DOHH2 (cell line): ENCODE data around the gene ACTRT2.

Source experiments
- H3F3A ChIP-seq: fragments of 200-600 bp; sonication (generic), shearing (Covaris generic); 2 replicates; pipeline ENCODE4 v1.6.0; 2016; ENCODE audit warnings: antibody characterized with exemption, mild to moderate bottlenecking; ENCODE audit not compliant: control insufficient read depth, insufficient read depth
- H3K27ac ChIP-seq: fragments of 200-600 bp; sonication (generic); 2 replicates; pipeline ENCODE4 v1.5.1; 2014; ENCODE audit warnings: low read depth, mild to moderate bottlenecking, low read length, moderate library complexity
- H3K27me3 ChIP-seq: fragments of 200-600 bp; sonication (generic); 2 replicates; pipeline ENCODE4 v1.6.1; 2014; ENCODE audit warnings: mild to moderate bottlenecking, low read length, mixed read lengths; ENCODE audit not compliant: control insufficient read depth
- H3K36me3 ChIP-seq: fragments of 200-600 bp; sonication (generic); 2 replicates; pipeline ENCODE4 v1.6.1; 2014; ENCODE audit warnings: mild to moderate bottlenecking, low read length, moderate library complexity, mixed read lengths; ENCODE audit not compliant: control insufficient read depth
- H3K4me1 ChIP-seq: fragments of 200-600 bp; sonication (generic); 2 replicates; pipeline ENCODE4 v1.6.1; 2014; ENCODE audit warnings: mild to moderate bottlenecking, low read length, mixed read lengths; ENCODE audit not compliant: control insufficient read depth
- H3K4me2 ChIP-seq: fragments of 200-600 bp; sonication (generic); 2 replicates; pipeline ENCODE4 v1.6.0; 2014; ENCODE audit warnings: mild to moderate bottlenecking, low read length, moderate library complexity
- H3K4me3 ChIP-seq: fragments of 200-600 bp; sonication (generic); 2 replicates; pipeline ENCODE4 v1.5.1; 2014; ENCODE audit warnings: mild to moderate bottlenecking, low read length, mixed read lengths
- H3K79me2 ChIP-seq: fragments of 200-600 bp; sonication (generic); 2 replicates; pipeline ENCODE4 v1.6.1; 2014; ENCODE audit warnings: mild to moderate bottlenecking, low read length, mixed read lengths; ENCODE audit not compliant: control insufficient read depth
- H3K9me2 ChIP-seq: fragments of 200-600 bp; sonication (generic); replicated peaks from 2 replicates; pipeline ENCODE4 v1.6.1; 2014; ENCODE audit warnings: mild to moderate bottlenecking, low read length, mixed read lengths; ENCODE audit not compliant: control insufficient read depth
- H3K9me3 ChIP-seq: fragments of 200-600 bp; sonication (generic); 2 replicates; pipeline ENCODE4 v1.6.1; 2014; ENCODE audit warnings: antibody characterized with exemption, low read length, mixed read lengths; ENCODE audit not compliant: control insufficient read depth, insufficient read depth
- H4K20me1 ChIP-seq: fragments of 200-600 bp; sonication (generic); 2 replicates; pipeline ENCODE4 v1.6.0; 2014; ENCODE audit warnings: low read depth, mild to moderate bottlenecking, antibody characterized with exemption, low read length, moderate library complexity; ENCODE audit not compliant: control insufficient read depth, insufficient read depth
- EZH2phosphoT487 ChIP-seq: fragments of 200-600 bp; sonication (generic); IDR thresholded peaks from 2 replicates; pipeline ENCODE4 v1.6.1; 2017; ENCODE audit warnings: borderline replicate concordance, mild to moderate bottlenecking, antibody characterized with exemption, low read length, moderate library complexity, mixed read lengths
- TF ChIP-seq, protein P1 (sequence below): fragments of 200-600 bp; sonication (generic); IDR thresholded peaks from one replicate; pipeline ENCODE4 v1.5.1; 2014; ENCODE audit warnings: antibody characterized with exemption, mild to moderate bottlenecking, low read depth, low read length; ENCODE audit not compliant: poor library complexity, severe bottlenecking

ACTRT2 gene

DNA sequence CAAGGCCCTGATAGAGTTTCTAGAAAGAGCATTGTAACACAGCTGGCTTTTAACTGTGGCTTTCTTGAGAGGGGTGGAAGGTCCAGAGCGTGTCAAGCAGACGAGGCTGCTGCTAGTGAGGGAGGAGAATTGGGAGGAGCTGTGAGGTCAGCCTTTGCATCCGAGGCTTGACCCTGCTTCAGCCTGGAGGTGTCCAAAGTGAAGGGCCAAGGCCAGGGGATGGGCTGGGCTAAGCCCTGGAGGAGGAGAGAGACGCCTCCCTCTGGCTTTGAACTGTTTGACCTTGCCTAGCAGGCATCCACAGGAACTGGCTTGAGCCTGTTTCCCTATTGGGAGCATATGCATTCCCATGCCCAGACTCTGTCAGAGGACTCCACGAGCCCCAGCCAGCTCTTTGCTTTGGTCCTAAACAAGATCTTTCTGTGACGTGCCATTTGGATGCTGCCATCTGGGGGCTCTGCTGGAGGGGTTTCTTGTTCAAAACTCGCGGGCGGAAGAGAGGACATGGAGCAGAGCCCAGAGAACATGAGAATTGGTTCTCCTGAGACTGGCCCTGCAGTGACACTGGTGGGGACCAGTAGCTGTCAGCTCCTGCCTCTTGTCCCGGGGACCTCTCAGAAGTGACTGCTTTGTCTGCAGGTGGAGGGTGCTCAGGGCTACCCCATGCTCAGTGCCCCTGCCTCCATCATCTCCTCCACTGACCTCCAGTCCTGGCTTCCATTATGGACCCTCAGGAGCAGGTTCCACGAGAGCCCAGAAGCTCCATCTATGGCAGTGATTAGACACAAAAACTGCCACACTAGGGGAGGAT, 5.5 kb downstream of the ACTRT2 start:
- no peaks in the 10 kb centered on the region for H3K4me1 ChIP-seq
- no peaks in the 10 kb centered on the region for H3K27me3 ChIP-seq
- H3K4me3 ChIP-seq, result no peak overlapping the region
- no peak overlapping the region for H3K27ac ChIP-seq
- H3K9me3 ChIP-seq, result no peaks in the 10 kb centered on the region
- no peak overlapping the region for H3K4me2 ChIP-seq
- TF ChIP-seq EZH2phosphoT487, result no peak
- TF ChIP-seq, protein P1, sequence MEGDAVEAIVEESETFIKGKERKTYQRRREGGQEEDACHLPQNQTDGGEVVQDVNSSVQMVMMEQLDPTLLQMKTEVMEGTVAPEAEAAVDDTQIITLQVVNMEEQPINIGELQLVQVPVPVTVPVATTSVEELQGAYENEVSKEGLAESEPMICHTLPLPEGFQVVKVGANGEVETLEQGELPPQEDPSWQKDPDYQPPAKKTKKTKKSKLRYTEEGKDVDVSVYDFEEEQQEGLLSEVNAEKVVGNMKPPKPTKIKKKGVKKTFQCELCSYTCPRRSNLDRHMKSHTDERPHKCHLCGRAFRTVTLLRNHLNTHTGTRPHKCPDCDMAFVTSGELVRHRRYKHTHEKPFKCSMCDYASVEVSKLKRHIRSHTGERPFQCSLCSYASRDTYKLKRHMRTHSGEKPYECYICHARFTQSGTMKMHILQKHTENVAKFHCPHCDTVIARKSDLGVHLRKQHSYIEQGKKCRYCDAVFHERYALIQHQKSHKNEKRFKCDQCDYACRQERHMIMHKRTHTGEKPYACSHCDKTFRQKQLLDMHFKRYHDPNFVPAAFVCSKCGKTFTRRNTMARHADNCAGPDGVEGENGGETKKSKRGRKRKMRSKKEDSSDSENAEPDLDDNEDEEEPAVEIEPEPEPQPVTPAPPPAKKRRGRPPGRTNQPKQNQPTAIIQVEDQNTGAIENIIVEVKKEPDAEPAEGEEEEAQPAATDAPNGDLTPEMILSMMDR, result no peak
- H3F3A ChIP-seq, result no peaks in the 10 kb centered on the region
- H3K9me2 ChIP-seq, result no peaks in the 10 kb centered on the region
- H3K36me3 ChIP-seq, result no peaks in the 10 kb centered on the region
- H4K20me1 ChIP-seq, result no peaks in the 10 kb centered on the region
- no peaks in the 10 kb centered on the region for H3K79me2 ChIP-seq

DNA sequence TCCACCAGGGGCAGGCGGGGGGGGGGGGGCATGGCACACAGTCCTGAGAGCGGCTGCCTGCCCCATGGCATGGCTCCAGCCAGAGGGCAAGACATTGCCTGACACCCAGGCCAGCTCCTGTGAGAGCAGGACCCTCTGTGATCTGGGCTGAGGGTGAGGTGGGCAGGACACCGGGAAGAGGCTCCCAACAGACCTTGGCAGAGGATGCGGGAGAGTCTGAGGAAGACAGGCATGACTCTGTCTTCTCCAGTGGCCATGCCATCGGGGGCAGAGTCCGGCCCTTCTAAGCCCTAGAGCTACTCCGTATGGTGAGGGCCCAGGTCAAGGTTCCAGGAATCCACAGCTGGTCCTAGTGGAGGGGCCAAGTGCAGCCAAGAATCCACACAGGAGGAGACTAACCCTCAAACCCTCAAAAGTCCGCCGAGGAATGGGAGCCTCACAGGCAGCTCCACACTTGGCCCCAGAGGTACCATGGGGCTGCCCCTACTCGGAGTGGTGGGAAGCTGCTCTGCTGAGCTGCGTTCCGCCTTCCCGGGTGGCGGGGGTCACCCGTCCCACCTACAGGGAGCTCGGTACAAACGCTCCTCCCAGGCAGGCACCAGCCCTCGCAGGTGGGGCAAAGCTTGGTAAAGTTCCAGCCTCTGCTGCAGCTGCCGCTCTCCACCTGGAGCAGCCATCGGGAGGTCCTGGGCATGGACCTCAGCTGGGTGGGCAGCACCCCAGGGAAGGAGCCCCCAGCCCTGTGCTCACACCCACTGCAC, 6.5 kb downstream of the ACTRT2 start:
- no peaks in the 10 kb centered on the region for H4K20me1 ChIP-seq
- no peaks in the 10 kb centered on the region for H3K36me3 ChIP-seq
- no peaks in the 10 kb centered on the region for H3F3A ChIP-seq
- no peaks in the 10 kb centered on the region for H3K79me2 ChIP-seq
- no peaks in the 10 kb centered on the region for H3K27me3 ChIP-seq
- no peak for TF ChIP-seq EZH2phosphoT487
- TF ChIP-seq, protein P1, result no peak
- no peak overlapping the region for H3K27ac ChIP-seq
- H3K4me1 ChIP-seq, result no peaks in the 10 kb centered on the region
- no peak overlapping the region for H3K4me2 ChIP-seq
- no peak overlapping the region for H3K4me3 ChIP-seq
- no peaks in the 10 kb centered on the region for H3K9me3 ChIP-seq
- no peaks in the 10 kb centered on the region for H3K9me2 ChIP-seq

GRCh38 chr1:3028531-3029282, 7.4 kb downstream of the ACTRT2 start:
- Histone ChIP-seq H3K27ac (no peak overlapping the region), H3F3A (no peaks in the 10 kb centered on the region), H3K9me3 (no peaks in the 10 kb centered on the region), H3K4me1 (no peaks in the 10 kb centered on the region), H4K20me1 (no peaks in the 10 kb centered on the region), H3K9me2 (no peaks in the 10 kb centered on the region), H3K79me2 (no peaks in the 10 kb centered on the region), H3K27me3 (no peaks in the 10 kb centered on the region), H3K4me3 (no peak overlapping the region), H3K36me3 (no peaks in the 10 kb centered on the region), H3K4me2 (no peak overlapping the region)
- TF ChIP-seq, protein P1, result no peak
- TF ChIP-seq EZH2phosphoT487, result no peak
